HepG2 (cell line): Measurements from ENCODE around the gene VPS9D1. TPM values are rescaled to one million over a fixed set of nuclear protein-coding genes. Genes with fewer than 3 reads are reported as not detected.

Experiments
- ADNP ChIP-seq: sonication (generic); formaldehyde crosslinking; IDR thresholded peaks from 2 replicates; pipeline ENCODE4 v1.4.0; 2020; ENCODE audit warnings: missing genetic modification reagents
- CENPT ChIP-seq: sonication (generic); formaldehyde crosslinking; IDR thresholded peaks from 2 replicates; pipeline ENCODE4 v1.8.0; 2022; ENCODE audit warnings: low read depth, mild to moderate bottlenecking, moderate library complexity, missing genetic modification reagents
- HHEX ChIP-seq: IDR thresholded peaks from 2 replicates; pipeline ENCODE4 v1.6.1; 2016; ENCODE audit warnings: control low read depth
- HOXA9 ChIP-seq: sonication (generic); formaldehyde crosslinking; IDR thresholded peaks from 2 replicates; pipeline ENCODE4 v1.8.1; 2022; ENCODE audit warnings: missing genetic modification reagents, mild to moderate bottlenecking, moderate library complexity, borderline replicate concordance
- JUNB ChIP-seq: sonication (generic); formaldehyde crosslinking; IDR thresholded peaks from 2 replicates; pipeline ENCODE4 v1.8.0; 2022; ENCODE audit warnings: missing genetic modification reagents, mild to moderate bottlenecking, borderline replicate concordance
- KDM1A ChIP-seq: IDR thresholded peaks from 2 replicates; pipeline ENCODE4 v1.6.1; 2016; ENCODE audit warnings: missing compliant biosample characterization
- KLF6 ChIP-seq: IDR thresholded peaks from 2 replicates; pipeline ENCODE4 v1.8.0; 2016; ENCODE audit warnings: missing biosample characterization, missing genetic modification reagents
- MED13 ChIP-seq: sonication (generic); formaldehyde crosslinking; IDR thresholded peaks from 2 replicates; pipeline ENCODE4 v1.5.0; 2020; ENCODE audit warnings: missing genetic modification reagents
- MXI1 ChIP-seq: IDR thresholded peaks from 3 replicates; pipeline ENCODE4 v1.6.1; 2012; ENCODE audit warnings: low read depth, low read length, inconsistent platforms, borderline replicate concordance
- NFKB2 ChIP-seq: sonication (generic); formaldehyde crosslinking; IDR thresholded peaks from 2 replicates; pipeline ENCODE4 v1.4.0; 2020; ENCODE audit warnings: missing genetic modification reagents, borderline replicate concordance
- NR2F1 ChIP-seq, 2 experiments: fragments of 450-650 bp in 1 of 2; formaldehyde crosslinking in 1 of 2; IDR thresholded peaks; 2 replicates each; pipeline versions ENCODE4 v1.5.0 to v1.6.1; 2016 to 2020; ENCODE audit warnings: mild to moderate bottlenecking in 1 of 2, missing compliant biosample characterization in 1 of 2, missing genetic modification reagents in 1 of 2, moderate library complexity in 1 of 2
- SMAD3 ChIP-seq: sonication (generic); formaldehyde crosslinking; IDR thresholded peaks from 2 replicates; pipeline ENCODE4 v1.4.0; 2020; ENCODE audit warnings: missing genetic modification reagents
- SUZ12 ChIP-seq: fragments of 150-350 bp; IDR thresholded peaks from 2 replicates; pipeline ENCODE4 v1.6.1; 2014; ENCODE audit warnings: low read depth, low read length
- ZNF354B ChIP-seq: sonication (generic); formaldehyde crosslinking; IDR thresholded peaks from 2 replicates; pipeline ENCODE4 v1.8.0; 2022; ENCODE audit warnings: mild to moderate bottlenecking, missing genetic modification reagents
- ZNF670 ChIP-seq: sonication (generic); formaldehyde crosslinking; IDR thresholded peaks from 2 replicates; pipeline ENCODE4 v1.8.0; 2022; ENCODE audit warnings: mild to moderate bottlenecking, missing genetic modification reagents, borderline replicate concordance
- ZNF674 ChIP-seq: sonication (generic); formaldehyde crosslinking; IDR thresholded peaks from 2 replicates; pipeline ENCODE4 v1.5.0; 2020; ENCODE audit warnings: low read depth, mild to moderate bottlenecking, missing genetic modification reagents
- ZNF773 ChIP-seq: sonication (generic); formaldehyde crosslinking; IDR thresholded peaks from 2 replicates; pipeline ENCODE4 v1.4.0; 2020; ENCODE audit warnings: missing genetic modification reagents, borderline replicate concordance
- polyA plus RNA-seq, 8 experiments: library from polyadenylated mRNA; depleted of rRNA in 3 of 8; stranded (reverse) in 7 of 8; unstranded in 1 of 8; fragments of >200 nt; fragmentation: Illumina TruSeq in 4 of 8; extraction: Trizol in 4 of 8; gene quantifications; 2 replicates each; pipeline versions ENCODE4 v1.2.1 to v1.2.3, GENCODE V29; 2011 to 2016; ENCODE audit warnings: low read depth in 4 of 8, missing spikeins in 1 of 8, mixed read lengths in 1 of 8; ENCODE audit not compliant: insufficient read depth in 1 of 8
- total RNA-seq, 5 experiments: library from RNA; depleted of rRNA; stranded (reverse); fragments of >200 nt; fragmentation: Illumina TruSeq; extraction: Trizol; gene quantifications; 2 replicates each; pipeline ENCODE4 v1.2.3, GENCODE V29; 2016; ENCODE audit warnings: low read depth in 1 of 5
- TF ChIP-seq, protein P1 (sequence below), 2 experiments: fragments of 450-650 bp in 1 of 2; sonication (generic) in 1 of 2; formaldehyde crosslinking in 1 of 2; IDR thresholded peaks; 2 replicates each; pipeline versions ENCODE4 v1.6.1 to v1.8.0; 2016 to 2022; ENCODE audit warnings: antibody characterized with exemption in 1 of 2, mild to moderate bottlenecking in 1 of 2, missing genetic modification reagents in 1 of 2
- TF ChIP-seq, protein P2 (sequence below): sonication (generic); formaldehyde crosslinking; IDR thresholded peaks from 2 replicates; pipeline ENCODE4 v1.5.0; 2020; ENCODE audit warnings: missing genetic modification reagents

Gene VPS9D1
- total and polyA plus RNA-seq, 2 of the 13 experiments (the other 11 are each of a cell fraction or from before 2014, with no cell fraction given): 10.1 to 13.2 TPM

DNA sequence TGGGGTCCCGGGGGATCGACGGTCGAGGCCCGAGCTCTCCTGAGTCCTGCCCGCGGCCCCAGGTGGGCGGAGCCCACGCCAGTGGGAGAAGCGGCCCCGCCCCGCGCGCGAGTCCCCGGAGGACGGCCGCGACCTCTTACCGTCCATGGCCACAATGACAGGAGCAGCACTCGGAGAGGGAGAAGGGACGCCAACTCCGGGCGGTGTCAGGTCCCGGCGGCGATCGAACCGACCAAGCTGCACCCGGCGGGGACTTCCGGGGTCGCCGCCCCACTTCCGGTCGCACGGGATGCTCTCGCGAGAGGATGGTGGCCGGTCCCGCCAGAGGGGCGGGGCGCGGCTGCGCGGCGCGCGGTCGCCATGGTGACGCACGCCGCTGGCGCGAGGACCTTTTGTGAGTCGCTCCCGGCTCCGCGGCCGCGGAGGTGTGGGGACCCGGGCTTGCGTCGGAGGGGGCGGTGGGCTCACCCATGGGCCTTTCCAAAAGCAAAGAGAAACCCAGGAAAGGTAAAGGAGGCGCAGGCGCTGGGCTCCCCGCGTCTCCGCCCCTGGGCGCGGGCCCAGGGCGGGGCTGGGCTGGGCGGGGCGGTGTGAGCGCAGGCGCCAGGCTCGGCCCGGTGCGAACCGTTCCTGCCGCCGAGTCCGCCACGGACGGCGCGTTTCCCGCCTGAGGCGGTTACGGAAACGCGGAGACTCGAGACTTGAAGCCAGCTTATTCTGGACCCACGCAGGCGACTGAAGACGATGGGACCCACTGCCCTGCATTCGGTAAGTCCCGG, 63.1 kb downstream of the VPS9D1 start, which contains the start of the genes CHMP1A and SPATA33 (continued):
- TF ChIP-seq, protein P1, sequence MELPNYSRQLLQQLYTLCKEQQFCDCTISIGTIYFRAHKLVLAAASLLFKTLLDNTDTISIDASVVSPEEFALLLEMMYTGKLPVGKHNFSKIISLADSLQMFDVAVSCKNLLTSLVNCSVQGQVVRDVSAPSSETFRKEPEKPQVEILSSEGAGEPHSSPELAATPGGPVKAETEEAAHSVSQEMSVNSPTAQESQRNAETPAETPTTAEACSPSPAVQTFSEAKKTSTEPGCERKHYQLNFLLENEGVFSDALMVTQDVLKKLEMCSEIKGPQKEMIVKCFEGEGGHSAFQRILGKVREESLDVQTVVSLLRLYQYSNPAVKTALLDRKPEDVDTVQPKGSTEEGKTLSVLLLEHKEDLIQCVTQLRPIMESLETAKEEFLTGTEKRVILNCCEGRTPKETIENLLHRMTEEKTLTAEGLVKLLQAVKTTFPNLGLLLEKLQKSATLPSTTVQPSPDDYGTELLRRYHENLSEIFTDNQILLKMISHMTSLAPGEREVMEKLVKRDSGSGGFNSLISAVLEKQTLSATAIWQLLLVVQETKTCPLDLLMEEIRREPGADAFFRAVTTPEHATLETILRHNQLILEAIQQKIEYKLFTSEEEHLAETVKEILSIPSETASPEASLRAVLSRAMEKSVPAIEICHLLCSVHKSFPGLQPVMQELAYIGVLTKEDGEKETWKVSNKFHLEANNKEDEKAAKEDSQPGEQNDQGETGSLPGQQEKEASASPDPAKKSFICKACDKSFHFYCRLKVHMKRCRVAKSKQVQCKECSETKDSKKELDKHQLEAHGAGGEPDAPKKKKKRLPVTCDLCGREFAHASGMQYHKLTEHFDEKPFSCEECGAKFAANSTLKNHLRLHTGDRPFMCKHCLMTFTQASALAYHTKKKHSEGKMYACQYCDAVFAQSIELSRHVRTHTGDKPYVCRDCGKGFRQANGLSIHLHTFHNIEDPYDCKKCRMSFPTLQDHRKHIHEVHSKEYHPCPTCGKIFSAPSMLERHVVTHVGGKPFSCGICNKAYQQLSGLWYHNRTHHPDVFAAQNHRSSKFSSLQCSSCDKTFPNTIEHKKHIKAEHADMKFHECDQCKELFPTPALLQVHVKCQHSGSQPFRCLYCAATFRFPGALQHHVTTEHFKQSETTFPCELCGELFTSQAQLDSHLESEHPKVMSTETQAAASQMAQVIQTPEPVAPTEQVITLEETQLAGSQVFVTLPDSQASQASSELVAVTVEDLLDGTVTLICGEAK (IDR thresholded peaks at IDR 0.05): peak; percentile 80
- TF ChIP-seq, protein P1 (CRISPR knock-in tag; IDR thresholded peaks at IDR 0.05): peak; percentile 30; the same call in 1 of the 2 replicates
- no peak for TF ChIP-seq SMAD3 (CRISPR knock-in tag)
- no peak for TF ChIP-seq SUZ12
- no peak for TF ChIP-seq ZNF674
- no peak; a peak in 1 of 4 replicates for TF ChIP-seq NR2F1 (CRISPR knock-in tag; IDR thresholded peaks at IDR 0.05)
- TF ChIP-seq ZNF670: no peak
- no peak for TF ChIP-seq KDM1A (CRISPR knock-in tag)
- no peak for TF ChIP-seq JUNB (CRISPR knock-in tag)
- 0 out of 2 replicates have a peak, but pooled peaks have one; percentile 35 for TF ChIP-seq HOXA9 (CRISPR knock-in tag)
- peak; percentile 44; the same call in 1 of the 2 replicates for TF ChIP-seq MED13 (CRISPR knock-in tag)
- TF ChIP-seq KLF6 (CRISPR knock-in tag): peak; percentile 89
- TF ChIP-seq ZNF773 (CRISPR knock-in tag): peak; percentile 42; the same call in 1 of the 2 replicates
- TF ChIP-seq, protein P2, sequence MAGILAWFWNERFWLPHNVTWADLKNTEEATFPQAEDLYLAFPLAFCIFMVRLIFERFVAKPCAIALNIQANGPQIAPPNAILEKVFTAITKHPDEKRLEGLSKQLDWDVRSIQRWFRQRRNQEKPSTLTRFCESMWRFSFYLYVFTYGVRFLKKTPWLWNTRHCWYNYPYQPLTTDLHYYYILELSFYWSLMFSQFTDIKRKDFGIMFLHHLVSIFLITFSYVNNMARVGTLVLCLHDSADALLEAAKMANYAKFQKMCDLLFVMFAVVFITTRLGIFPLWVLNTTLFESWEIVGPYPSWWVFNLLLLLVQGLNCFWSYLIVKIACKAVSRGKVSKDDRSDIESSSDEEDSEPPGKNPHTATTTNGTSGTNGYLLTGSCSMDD (CRISPR knock-in tag): no peak
- peak; percentile 69 for TF ChIP-seq NFKB2 (CRISPR knock-in tag)
- peak; percentile 31; the same call in 1 of the 2 replicates for TF ChIP-seq CENPT (CRISPR knock-in tag)
- TF ChIP-seq HHEX (CRISPR knock-in tag): no peak
- no peak for TF ChIP-seq ZNF354B (CRISPR knock-in tag)
- TF ChIP-seq MXI1: peak; percentile 99
- 0 out of 2 replicates have a peak, but pooled peaks have one; percentile 37 for TF ChIP-seq ADNP
